ENCODE measurements around the gene TNFAIP8L3. TPM values are rescaled to one million over a fixed set of nuclear protein-coding genes. Genes with fewer than 3 reads are reported as not detected.

Gene TNFAIP8L3
- total RNA-seq, 1 donor from 2014 or later = not detected

DNA sequence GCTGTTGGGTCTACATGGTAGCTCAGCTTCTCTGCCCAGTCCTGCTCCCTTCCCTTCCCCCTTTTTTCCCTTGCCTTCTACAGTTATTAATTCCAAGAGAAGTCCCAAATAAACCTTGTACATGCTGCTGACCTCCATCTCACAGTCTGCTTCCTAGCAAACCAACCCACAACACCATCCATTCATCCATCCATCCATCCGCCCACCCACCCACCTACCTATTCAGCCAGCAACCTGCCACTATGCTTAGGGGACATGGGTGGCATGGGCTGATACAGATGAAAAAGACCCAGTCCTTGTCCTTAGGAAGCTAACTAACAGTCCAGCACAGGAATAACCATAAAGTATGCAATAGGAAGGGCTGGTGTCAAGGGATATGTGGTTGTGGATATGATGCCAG is 5.7 kb downstream of the TNFAIP8L3 start:
- H3K36me3 Mint-ChIP-seq (ENCODE audit: insufficient read depth) = no peaks in the 10 kb centered on the region
- no peak overlapping the region for H3K4me3 Mint-ChIP-seq (ENCODE audit: low read depth)
- no peaks in the 10 kb centered on the region for H3K9me3 Mint-ChIP-seq (ENCODE audit: low read depth)
- H3K27ac Mint-ChIP-seq = no peak overlapping the region
- TF ChIP-seq, protein P1, sequence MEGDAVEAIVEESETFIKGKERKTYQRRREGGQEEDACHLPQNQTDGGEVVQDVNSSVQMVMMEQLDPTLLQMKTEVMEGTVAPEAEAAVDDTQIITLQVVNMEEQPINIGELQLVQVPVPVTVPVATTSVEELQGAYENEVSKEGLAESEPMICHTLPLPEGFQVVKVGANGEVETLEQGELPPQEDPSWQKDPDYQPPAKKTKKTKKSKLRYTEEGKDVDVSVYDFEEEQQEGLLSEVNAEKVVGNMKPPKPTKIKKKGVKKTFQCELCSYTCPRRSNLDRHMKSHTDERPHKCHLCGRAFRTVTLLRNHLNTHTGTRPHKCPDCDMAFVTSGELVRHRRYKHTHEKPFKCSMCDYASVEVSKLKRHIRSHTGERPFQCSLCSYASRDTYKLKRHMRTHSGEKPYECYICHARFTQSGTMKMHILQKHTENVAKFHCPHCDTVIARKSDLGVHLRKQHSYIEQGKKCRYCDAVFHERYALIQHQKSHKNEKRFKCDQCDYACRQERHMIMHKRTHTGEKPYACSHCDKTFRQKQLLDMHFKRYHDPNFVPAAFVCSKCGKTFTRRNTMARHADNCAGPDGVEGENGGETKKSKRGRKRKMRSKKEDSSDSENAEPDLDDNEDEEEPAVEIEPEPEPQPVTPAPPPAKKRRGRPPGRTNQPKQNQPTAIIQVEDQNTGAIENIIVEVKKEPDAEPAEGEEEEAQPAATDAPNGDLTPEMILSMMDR (IDR thresholded peaks at IDR 0.05; ENCODE audit: unreplicated experiment) = no peak
- H3K4me1 Mint-ChIP-seq (ENCODE audit: low read depth) = peaks cover 14% of the 10 kb centered on the region
- peaks cover 56% of the 10 kb centered on the region for H3K27me3 Mint-ChIP-seq
- DNase-seq (ENCODE audit: low spot score, unreplicated experiment) = no peak

DNA sequence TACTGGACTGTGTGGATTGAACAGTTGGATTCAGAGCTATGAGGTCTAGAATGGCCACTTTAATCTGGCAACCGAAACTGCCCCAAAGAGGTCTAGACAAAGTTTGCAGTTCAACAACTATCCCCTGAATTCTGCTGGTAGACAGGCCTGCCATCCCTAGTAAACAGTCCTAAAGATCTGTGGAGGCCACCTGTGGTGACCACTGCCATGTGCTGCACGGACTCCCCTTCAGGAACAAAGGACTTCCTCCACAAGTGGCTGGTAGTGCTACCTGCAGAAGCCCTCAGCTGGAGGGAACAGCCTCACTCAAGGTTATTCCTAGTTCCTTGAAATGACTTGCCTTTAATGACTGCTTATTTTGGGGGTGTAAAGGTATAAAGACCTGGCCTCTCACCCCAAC is 6.1 kb downstream of the TNFAIP8L3 start:
- Mint-ChIP-seq H3K9me3 (ENCODE audit: low read depth) (no peaks in the 10 kb centered on the region), H3K4me3 (ENCODE audit: low read depth) (no peak overlapping the region), H3K27ac (no peak overlapping the region), H3K36me3 (ENCODE audit: insufficient read depth) (no peaks in the 10 kb centered on the region), H3K4me1 (ENCODE audit: low read depth) (peaks cover 14% of the 10 kb centered on the region), H3K27me3 (peaks cover 51% of the 10 kb centered on the region)
- TF ChIP-seq, protein P1 (IDR thresholded peaks at IDR 0.05; ENCODE audit: unreplicated experiment) = no peak
- no peak for DNase-seq (ENCODE audit: low spot score, unreplicated experiment)

- no peak for DNase-seq (ENCODE audit: low spot score, unreplicated experiment)
- H3K9me3 Mint-ChIP-seq (ENCODE audit: low read depth) = no peaks in the 10 kb centered on the region
- H3K4me1 Mint-ChIP-seq (ENCODE audit: low read depth) = peaks cover 14% of the 10 kb centered on the region
Observed at GRCh38 chr15:51087513-51087912, 7.2 kb downstream of the TNFAIP8L3 start.

GRCh38 chr15:51086409-51086808 is 8.3 kb downstream of the TNFAIP8L3 start:
- TF ChIP-seq, protein P1 (IDR thresholded peaks at IDR 0.05; ENCODE audit: unreplicated experiment) = no peak
- no peak overlapping the region for H3K4me3 Mint-ChIP-seq (ENCODE audit: low read depth)
- no peak overlapping the region for H3K27ac Mint-ChIP-seq
- no peaks in the 10 kb centered on the region for H3K36me3 Mint-ChIP-seq (ENCODE audit: insufficient read depth)
- H3K4me1 Mint-ChIP-seq (ENCODE audit: low read depth) = peaks cover 14% of the 10 kb centered on the region
- no peak for DNase-seq (ENCODE audit: low spot score, unreplicated experiment)
- H3K9me3 Mint-ChIP-seq (ENCODE audit: low read depth) = no peaks in the 10 kb centered on the region
- H3K27me3 Mint-ChIP-seq = peaks cover 29% of the 10 kb centered on the region

More at GRCh38 chr15:51087513-51087912, 7.2 kb downstream of the TNFAIP8L3 start:
- TF ChIP-seq, protein P1 (IDR thresholded peaks at IDR 0.05; ENCODE audit: unreplicated experiment) = no peak
- Mint-ChIP-seq H3K36me3 (ENCODE audit: insufficient read depth) (no peaks in the 10 kb centered on the region), H3K4me3 (ENCODE audit: low read depth) (no peak overlapping the region), H3K27ac (no peak overlapping the region), H3K27me3 (peaks cover 40% of the 10 kb centered on the region)

- Mint-ChIP-seq H3K4me3 (ENCODE audit: low read depth) (no peak overlapping the region), H3K4me1 (ENCODE audit: low read depth) (peaks cover 14% of the 10 kb centered on the region), H3K27ac (no peak overlapping the region), H3K27me3 (peaks cover 23% of the 10 kb centered on the region), H3K36me3 (ENCODE audit: insufficient read depth) (no peaks in the 10 kb centered on the region), H3K9me3 (ENCODE audit: low read depth) (no peaks in the 10 kb centered on the region)
- DNase-seq (ENCODE audit: low spot score, unreplicated experiment) = no peak
- TF ChIP-seq, protein P1 (IDR thresholded peaks at IDR 0.05; ENCODE audit: unreplicated experiment) = no peak
Observed at GRCh38 chr15:51085764-51086163, 8.9 kb downstream of the TNFAIP8L3 start.
